HG03469 (cell line): ENCODE measurements around the gene NOSIP.

Source experiments
- ATAC-seq: cut with Tn5 transposase; IDR thresholded peaks from one replicate; pipeline ENCODE4 v1.9.1; 2021; ENCODE audit warnings: mild to moderate bottlenecking, moderate library complexity, moderate number of reproducible peaks; ENCODE audit not compliant: unreplicated experiment

NOSIP gene

GRCh38 chr19:49512970-49513745 lies 67.2 kb downstream of the NOSIP start:
- no peak for ATAC-seq

DNA sequence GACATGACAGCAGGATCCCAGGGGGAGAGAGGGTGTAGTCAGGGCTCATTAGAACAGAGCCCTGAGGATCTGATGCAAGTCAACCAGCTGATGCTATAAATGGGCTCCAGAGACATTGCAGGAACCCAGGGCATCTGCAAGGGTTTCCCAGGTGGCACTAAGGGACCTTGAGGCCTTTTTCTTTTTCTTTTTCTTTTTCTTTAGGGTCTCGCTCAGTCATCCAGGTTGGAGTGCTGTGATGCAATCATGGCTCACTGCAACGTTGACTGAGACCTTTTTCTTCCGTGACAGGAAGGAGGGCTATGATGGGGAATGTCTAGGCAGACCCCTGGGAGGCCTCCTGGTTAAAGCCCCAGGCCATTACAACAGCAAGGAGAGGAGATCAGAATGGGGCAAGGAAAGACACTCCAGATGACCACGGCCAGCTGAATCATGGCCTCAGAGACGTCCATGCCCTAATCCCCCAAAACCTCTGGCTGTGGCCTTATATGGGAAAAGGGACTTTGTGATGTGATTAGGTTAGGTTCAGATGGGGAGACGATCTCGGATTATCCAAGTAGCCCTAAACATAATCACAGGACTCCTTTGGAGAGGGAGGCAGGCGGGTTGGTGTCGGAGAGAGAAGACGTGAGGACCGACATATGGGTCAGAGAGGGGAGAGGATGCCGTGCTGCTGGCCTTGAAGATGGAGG lies 72.4 kb downstream of the NOSIP start:
- no peak for ATAC-seq

DNA sequence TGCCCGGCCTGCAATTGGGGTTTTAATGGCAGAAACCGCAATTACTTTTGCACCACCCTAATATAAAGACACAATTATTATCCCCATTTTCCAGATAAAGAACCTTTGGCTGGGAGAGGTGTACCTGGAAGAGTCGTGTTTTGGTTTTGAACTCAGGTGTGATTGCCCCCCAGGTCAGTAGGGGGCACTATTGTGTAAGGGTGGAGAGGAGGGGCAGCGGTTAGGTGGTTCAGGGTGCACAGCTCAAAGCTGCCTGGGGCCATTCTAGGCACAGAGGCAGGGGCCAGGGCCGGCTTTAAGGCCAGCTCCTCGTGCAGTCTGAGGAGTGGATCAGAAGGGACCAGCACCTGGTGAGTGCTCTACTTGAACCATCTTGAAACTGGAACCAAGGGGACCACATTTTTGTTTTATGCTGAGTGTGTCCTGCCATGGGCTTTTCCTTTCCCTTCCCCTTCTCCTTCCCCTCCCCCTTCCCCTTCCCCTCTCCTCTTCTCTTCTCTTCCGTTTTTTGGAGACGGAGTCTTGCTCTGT lies 73.7 kb downstream of the NOSIP start:
- no peak for ATAC-seq
